NCI-H1105 treated with DMSO at 0.1 percent for 48 hours (cell line): Measurements from ENCODE around the gene DNASE2B.

ENCODE experiments used
- DNase-seq: peaks from one replicate; lab custom pipeline; 2025; lab: John Stamatoyannopoulos, UW

DNASE2B gene

GRCh38 chr1:84398175-84399155, at the start of gene DNASE2B:
Gene DNASE2B, plus strand, starts transcription at chr1:84398484. Its CDS starts 81 bp downstream, at chr1:84398565.
- DNase-seq, result no peak

- no peak for DNase-seq
Observed at GRCh38 chr1:84348759-84349158, 49.5 kb upstream of the DNASE2B start.

- DNase-seq, result no peak
Observed at GRCh38 chr1:84350104-84350503, 48.2 kb upstream of the DNASE2B start.

GRCh38 chr1:84350550-84350949, 47.7 kb upstream of the DNASE2B start:
- DNase-seq, result no peak

- no peak for DNase-seq
Observed at GRCh38 chr1:84352298-84353106, 45.8 kb upstream of the DNASE2B start.

GRCh38 chr1:84353695-84354094, 44.6 kb upstream of the DNASE2B start:
- DNase-seq, result no peak

- DNase-seq, result no peak
Observed at GRCh38 chr1:84355556-84355955, 42.7 kb upstream of the DNASE2B start.

- DNase-seq, result no peak
Observed at GRCh38 chr1:84356881-84357280, 41.4 kb upstream of the DNASE2B start.

GRCh38 chr1:84358695-84359094, 39.6 kb upstream of the DNASE2B start:
- DNase-seq, result no peak

GRCh38 chr1:84360316-84360715, 38.0 kb upstream of the DNASE2B start:
- DNase-seq, result no peak

- DNase-seq, result no peak
Observed at GRCh38 chr1:84361796-84362195, 36.5 kb upstream of the DNASE2B start.

GRCh38 chr1:84363019-84363418, 35.3 kb upstream of the DNASE2B start:
- peak; percentile 33 for DNase-seq

GRCh38 chr1:84363622-84364021, 34.7 kb upstream of the DNASE2B start:
- no peak for DNase-seq

GRCh38 chr1:84365225-84366221, 32.8 kb upstream of the DNASE2B start:
- DNase-seq, result no peak

GRCh38 chr1:84366786-84367185, 31.5 kb upstream of the DNASE2B start:
- DNase-seq, result no peak

- DNase-seq, result no peak
Observed at GRCh38 chr1:84367219-84367618, 31.1 kb upstream of the DNASE2B start.

GRCh38 chr1:84368441-84368840, 29.8 kb upstream of the DNASE2B start:
- no peak for DNase-seq

- DNase-seq, result no peak
Observed at GRCh38 chr1:84370266-84370665, 28.0 kb upstream of the DNASE2B start.

- DNase-seq, result no peak
Observed at GRCh38 chr1:84370831-84371394, 27.4 kb upstream of the DNASE2B start.

- no peak for DNase-seq
Observed at GRCh38 chr1:84373436-84374141, 24.7 kb upstream of the DNASE2B start.
